SK-N-SH treated with all-trans-retinoic acid at 6 μM for 48 hours (cell line): ENCODE measurements around the gene CHRNB2.

Experiments used
- ARNTL ChIP-seq: fragments of 450-650 bp; formaldehyde crosslinking; IDR thresholded peaks from 2 replicates; pipeline ENCODE4 v1.5.0; 2020; ENCODE audit warnings: low read depth, mild to moderate bottlenecking, moderate library complexity, borderline replicate concordance
- BACH2 ChIP-seq: fragments of 250-450 bp; sonication (Bioruptor Pico); IDR thresholded peaks from 2 replicates; pipeline ENCODE4 v1.9.0; 2021; ENCODE audit warnings: mild to moderate bottlenecking, borderline replicate concordance
- OSR1 ChIP-seq: fragments of 250-450 bp; sonication (Bioruptor Pico); IDR thresholded peaks from 2 replicates; pipeline ENCODE4 v1.8.0; 2022; ENCODE audit warnings: moderate library complexity, mild to moderate bottlenecking, inconsistent platforms
- PATZ1 ChIP-seq: fragments of 250-450 bp; sonication (Bioruptor Pico); IDR thresholded peaks from 2 replicates; pipeline ENCODE4 v1.8.0; 2020; ENCODE audit warnings: mild to moderate bottlenecking, moderate library complexity, borderline replicate concordance
- POU6F1 ChIP-seq: fragments of 250-450 bp; sonication (Bioruptor Pico); IDR thresholded peaks from 2 replicates; pipeline ENCODE4 v1.8.0; 2021; ENCODE audit warnings: low read depth, mild to moderate bottlenecking, moderate library complexity, borderline replicate concordance
- RARB ChIP-seq: fragments of 250-450 bp; sonication (Bioruptor Pico); IDR thresholded peaks from 2 replicates; pipeline ENCODE4 v1.8.0; 2021; ENCODE audit warnings: mild to moderate bottlenecking, moderate library complexity
- SNAI2 ChIP-seq: fragments of 250-450 bp; sonication (Bioruptor Pico); IDR thresholded peaks from 2 replicates; pipeline ENCODE4 v1.5.0; 2020; ENCODE audit warnings: mild to moderate bottlenecking, moderate library complexity
- TOX ChIP-seq: fragments of 250-450 bp; sonication (Bioruptor Pico); IDR thresholded peaks from 2 replicates; pipeline ENCODE4 v1.8.0; 2021; ENCODE audit warnings: mild to moderate bottlenecking, moderate library complexity, borderline replicate concordance
- ZC3H10 ChIP-seq: fragments of 250-450 bp; sonication (Bioruptor Pico); IDR thresholded peaks from 2 replicates; pipeline ENCODE4 v1.5.1; 2021; ENCODE audit warnings: mild to moderate bottlenecking, moderate library complexity
- TF ChIP-seq, protein P1 (sequence below): fragments of 250-450 bp; sonication (Bioruptor Pico); IDR thresholded peaks from 2 replicates; pipeline ENCODE4 v1.5.1; 2021; ENCODE audit warnings: mild to moderate bottlenecking, moderate library complexity

DNA sequence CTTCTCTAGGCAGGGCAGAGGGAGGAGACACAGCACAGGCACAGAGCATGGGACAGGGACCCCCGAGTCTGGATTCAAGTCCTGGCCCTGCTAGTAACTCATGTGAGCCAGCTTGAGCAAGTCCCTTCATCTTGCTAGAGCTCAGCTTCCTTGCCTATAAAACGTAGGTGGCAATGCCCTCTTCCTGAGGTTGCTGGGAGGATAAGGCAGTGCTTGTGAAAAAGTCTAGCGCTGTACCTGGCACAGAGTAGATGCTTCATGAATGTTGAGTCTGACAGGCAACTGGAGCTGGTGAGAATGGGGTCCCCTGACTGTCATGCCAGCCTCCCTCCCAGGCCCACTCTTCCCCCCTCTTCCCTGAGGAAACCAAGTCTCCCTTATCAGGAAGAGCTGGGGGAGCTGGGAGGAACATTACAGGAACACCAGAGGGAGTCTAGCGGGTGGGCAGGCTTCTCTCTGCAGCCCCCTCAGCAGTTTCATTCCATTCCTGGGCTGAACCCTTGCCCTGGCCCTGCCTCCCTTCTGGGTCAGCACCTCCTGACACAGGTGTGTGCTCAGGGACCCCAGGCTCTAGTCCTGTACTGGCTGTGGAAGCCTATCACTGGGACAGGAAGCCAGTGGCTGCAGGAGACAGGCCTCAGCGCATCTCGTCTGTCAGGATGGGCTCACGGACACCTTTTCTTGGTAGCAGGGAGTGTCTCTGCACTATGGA lies 9.9 kb downstream of the CHRNB2 start:
- no peak for TF ChIP-seq ZC3H10 (CRISPR knock-in tag)
- TF ChIP-seq TOX (CRISPR knock-in tag), result no peak
- TF ChIP-seq POU6F1 (CRISPR knock-in tag), result no peak
- no peak for TF ChIP-seq RARB
- no peak for TF ChIP-seq OSR1 (CRISPR knock-in tag)
- no peak for TF ChIP-seq ARNTL (CRISPR knock-in tag)
- no peak for TF ChIP-seq PATZ1 (CRISPR knock-in tag)
- TF ChIP-seq BACH2 (CRISPR knock-in tag), result no peak
- TF ChIP-seq, protein P1, sequence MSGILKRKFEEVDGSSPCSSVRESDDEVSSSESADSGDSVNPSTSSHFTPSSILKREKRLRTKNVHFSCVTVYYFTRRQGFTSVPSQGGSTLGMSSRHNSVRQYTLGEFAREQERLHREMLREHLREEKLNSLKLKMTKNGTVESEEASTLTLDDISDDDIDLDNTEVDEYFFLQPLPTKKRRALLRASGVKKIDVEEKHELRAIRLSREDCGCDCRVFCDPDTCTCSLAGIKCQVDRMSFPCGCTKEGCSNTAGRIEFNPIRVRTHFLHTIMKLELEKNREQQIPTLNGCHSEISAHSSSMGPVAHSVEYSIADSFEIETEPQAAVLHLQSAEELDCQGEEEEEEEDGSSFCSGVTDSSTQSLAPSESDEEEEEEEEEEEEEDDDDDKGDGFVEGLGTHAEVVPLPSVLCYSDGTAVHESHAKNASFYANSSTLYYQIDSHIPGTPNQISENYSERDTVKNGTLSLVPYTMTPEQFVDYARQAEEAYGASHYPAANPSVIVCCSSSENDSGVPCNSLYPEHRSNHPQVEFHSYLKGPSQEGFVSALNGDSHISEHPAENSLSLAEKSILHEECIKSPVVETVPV (CRISPR knock-in tag), result no peak
- no peak for TF ChIP-seq SNAI2
